ENCODE measurements around the gene SPEG.

Gene SPEG

GRCh38 chr2:219425238-219426067 is 9.2 kb upstream of the SPEG start:
- no peak for DNase-seq (ENCODE audit: low spot score)

GRCh38 chr2:219426068-219426443 is 8.6 kb upstream of the SPEG start:
- DNase-seq (ENCODE audit: low spot score): no peak

- no peak for DNase-seq (ENCODE audit: low spot score)
Measured at GRCh38 chr2:219426534-219427136, 8.0 kb upstream of the SPEG start.

GRCh38 chr2:219428469-219428868 is 6.2 kb upstream of the SPEG start:
- no peak for DNase-seq (ENCODE audit: low spot score)

- no peak for DNase-seq (ENCODE audit: low spot score)
Measured at GRCh38 chr2:219429958-219430606, 4.6 kb upstream of the SPEG start.

GRCh38 chr2:219430633-219431615 is 3.7 kb upstream of the SPEG start:
- DNase-seq (ENCODE audit: low spot score): peak; percentile 62

GRCh38 chr2:219433666-219434467 is 776 bp upstream of the SPEG start:
- DNase-seq (ENCODE audit: low spot score): peak; percentile 29

GRCh38 chr2:219434468-219434717 is 250 bp upstream of the SPEG start:
- no peak for DNase-seq (ENCODE audit: low spot score)

- no peak for DNase-seq (ENCODE audit: low spot score)
Measured at GRCh38 chr2:219435701-219436100, 1.1 kb downstream of the SPEG start.

GRCh38 chr2:219436491-219436890 is 1.8 kb downstream of the SPEG start:
- DNase-seq (ENCODE audit: low spot score): no peak

- no peak for DNase-seq (ENCODE audit: low spot score)
Measured at GRCh38 chr2:219437141-219437540, 2.5 kb downstream of the SPEG start.

- no peak for DNase-seq (ENCODE audit: low spot score)
Measured at GRCh38 chr2:219437690-219438206, 3.1 kb downstream of the SPEG start.

GRCh38 chr2:219438453-219438852 is 3.8 kb downstream of the SPEG start:
- DNase-seq (ENCODE audit: low spot score): no peak

- DNase-seq (ENCODE audit: low spot score): no peak
Measured at GRCh38 chr2:219439506-219439905, 4.9 kb downstream of the SPEG start.

- DNase-seq (ENCODE audit: low spot score): no peak
Measured at GRCh38 chr2:219440388-219441256, 6.0 kb downstream of the SPEG start.

- DNase-seq (ENCODE audit: low spot score): no peak
Measured at GRCh38 chr2:219441451-219442255, 7.0 kb downstream of the SPEG start.

- DNase-seq (ENCODE audit: low spot score): no peak
Measured at GRCh38 chr2:219442256-219443015, 7.8 kb downstream of the SPEG start.

- DNase-seq (ENCODE audit: low spot score): no peak
Measured at GRCh38 chr2:219443016-219443696, 8.5 kb downstream of the SPEG start.
